B cell (primary cell): Measurements from ENCODE around the gene TELO2.

ENCODE experiments used
- CTCF ChIP-seq: fragments of 200-600 bp; IDR thresholded peaks from one replicate; pipeline ENCODE4 v1.8.0; 2022; ENCODE audit warnings: antibody characterized with exemption, mild to moderate bottlenecking
- EZH2 ChIP-seq: IDR thresholded peaks from 2 replicates; pipeline ENCODE4 v1.6.1; 2012; ENCODE audit warnings: borderline replicate concordance, low read depth, mild to moderate bottlenecking, moderate library complexity, low read length; ENCODE audit not compliant: insufficient read depth, poor library complexity, severe bottlenecking

- TF ChIP-seq CTCF (no peak), EZH2 (no peak)
Observed at GRCh38 chr16:1497014-1497598, 3.9 kb downstream of the TELO2 start.
